K562 (cell line): ENCODE data around the gene HPGDS. TPM values are rescaled to one million over a fixed set of nuclear protein-coding genes. Genes with fewer than 3 reads are reported as not detected.

Source experiments
- ATAC-seq: fragments of 200-7000 bp; cut with Tn5 transposase; 3 replicates; pipeline ENCODE4 v1.9.1; 2020; ENCODE audit warnings: moderate library complexity
- BruUV-seq: library from RNA; stranded (reverse); fragments of 400-500 nt; replicated peaks from 2 replicates; lab custom pipeline; 2021; lab: Mats Ljungman, UMichigan
- CTCF ChIA-PET: fragments of 300-600 bp; formaldehyde crosslinking; extraction: SDS; loops from one replicate; lab custom pipeline; 2021; ENCODE audit warnings: low intra/inter-chr PET ratio; lab: Yijun Ruan, JAX
- POLR2A ChIA-PET: fragments of 300-600, 350-650 bp; sonication (Branson Sonifier 250); formaldehyde crosslinking; extraction: SDS; loops from one replicate; lab custom pipeline; 2021; ENCODE audit warnings: antibody characterized with exemption, inconsistent platforms; lab: Yijun Ruan, JAX
- DNase-seq, 4 experiments: peaks; one replicate each; pipeline versions ENCODE4 v3.0.0 to v3.0.0-alpha.2; 2011 to 2018; ENCODE audit warnings: low spot score in 3 of 4, mixed read lengths in 3 of 4; ENCODE audit errors: extremely low read depth in 1 of 4
- FAIRE-seq: peaks from 2 replicates; lab custom pipeline; 2011; peaks lifted over from hg19 to GRCh38; lab: Jason Lieb, UNC
- H2AFZ ChIP-seq: 2 replicates; pipeline ENCODE4 v1.6.0; 2011; ENCODE audit warnings: low read depth, low read length, control low read depth, inconsistent platforms
- H3K27ac ChIP-seq: fragments of 200-600 bp; 3 replicates; pipeline ENCODE4 v1.8.0; 2011; ENCODE audit warnings: low read depth, mild to moderate bottlenecking, control low read depth, inconsistent platforms, low read length, moderate library complexity, mixed read lengths; ENCODE audit errors: extremely low read depth
- H3K27me3 ChIP-seq, 2 experiments: fragments of 300-600 bp in 1 of 2; 2 replicates in 1 of 2; 3 replicates in 1 of 2; pipeline versions ENCODE4 v1.6.0 to v1.8.0; 2011; ENCODE audit warnings: inconsistent platforms in 2 of 2, low read length in 2 of 2, mild to moderate bottlenecking in 1 of 2, mixed read lengths in 1 of 2, moderate library complexity in 1 of 2; ENCODE audit not compliant: control insufficient read depth in 2 of 2, insufficient read depth in 2 of 2
- H3K36me3 ChIP-seq: fragments of 300-600 bp; 3 replicates; pipeline ENCODE4 v1.8.0; 2011; ENCODE audit warnings: mild to moderate bottlenecking, low read length, inconsistent platforms; ENCODE audit not compliant: control insufficient read depth, insufficient read depth
- H3K4me1 ChIP-seq, 2 experiments: fragments of 200-600 bp in 1 of 2; replicated peaks in 1 of 2; 2 replicates in 1 of 2; 3 replicates in 1 of 2; pipeline versions ENCODE4 v1.5.1 to v1.8.0; 2011; ENCODE audit warnings: inconsistent platforms in 2 of 2, low read length in 2 of 2, mild to moderate bottlenecking in 1 of 2, mixed read lengths in 1 of 2, moderate library complexity in 1 of 2; ENCODE audit not compliant: control insufficient read depth in 2 of 2, insufficient read depth in 2 of 2
- H3K4me2 ChIP-seq: 2 replicates; pipeline ENCODE4 v1.6.1; 2011; ENCODE audit warnings: low read length, control low read depth, inconsistent platforms, mixed read lengths; ENCODE audit not compliant: insufficient read depth
- H3K4me3 ChIP-seq: fragments of 200-600 bp; sonication (generic), shearing (Covaris generic); 2 replicates; pipeline ENCODE4 v1.5.1; 2016; ENCODE audit warnings: control low read depth, inconsistent platforms
- H3K79me2 ChIP-seq: fragments of 200-600 bp; 3 replicates; pipeline ENCODE4 v1.8.0; 2011; ENCODE audit warnings: low read length, inconsistent platforms; ENCODE audit not compliant: control insufficient read depth, insufficient read depth
- H3K9ac ChIP-seq, 2 experiments: 2 replicates each; pipeline versions ENCODE4 v1.6.0 to v1.6.1; 2011; ENCODE audit warnings: low read depth in 2 of 2, low read length in 2 of 2, control low read depth in 1 of 2, inconsistent platforms in 1 of 2, mild to moderate bottlenecking in 1 of 2, mixed read lengths in 1 of 2; ENCODE audit not compliant: insufficient read depth in 1 of 2
- H3K9me1 ChIP-seq: one replicate; pipeline ENCODE4 v1.6.0; 2011; ENCODE audit warnings: inconsistent platforms, mild to moderate bottlenecking, low read length, moderate library complexity; ENCODE audit not compliant: control insufficient read depth, insufficient read depth
- H3K9me3 ChIP-seq: replicated peaks from 2 replicates; pipeline ENCODE4 v1.5.1; 2011; ENCODE audit warnings: low read depth, low read length, inconsistent platforms; ENCODE audit not compliant: control insufficient read depth, insufficient read depth
- H4K20me1 ChIP-seq: replicated peaks from 2 replicates; pipeline ENCODE4 v1.6.1; 2011; ENCODE audit warnings: low read length, inconsistent platforms, mixed read lengths; ENCODE audit not compliant: control insufficient read depth, insufficient read depth
- BACH1 ChIP-seq: fragments of 200-800 bp; sonication (Bioruptor generic); IDR thresholded peaks from 2 replicates; pipeline ENCODE4 v1.6.1; 2016; ENCODE audit warnings: missing genetic modification characterization, missing compliant biosample characterization
- CCAR2 ChIP-seq: fragments of 200-400 bp; formaldehyde crosslinking; IDR thresholded peaks from 2 replicates; pipeline ENCODE4 v1.6.1; 2017; ENCODE audit warnings: mild to moderate bottlenecking, low read depth, low read length
- ELF1 ChIP-seq: fragments of 200-800 bp; sonication (Bioruptor generic); IDR thresholded peaks from 2 replicates; pipeline ENCODE4 v1.6.1; 2016; ENCODE audit warnings: missing genetic modification characterization, missing compliant biosample characterization
- TAF9B ChIP-seq: fragments of 450-650 bp; IDR thresholded peaks from 2 replicates; pipeline ENCODE4 v1.6.1; 2018; ENCODE audit warnings: mild to moderate bottlenecking; ENCODE audit not compliant: partially characterized antibody
- WGBS: fragments of 100-300 bp; shearing (Covaris generic); methylation state at CpG from one replicate; pipeline ENCODE4 v1.1.6; 2016; ENCODE audit warnings: low coverage, mixed read lengths; ENCODE audit not compliant: insufficient coverage; ENCODE audit errors: missing lambda C conversion rate; 5-methylcytosine and 5-hydroxymethylcytosine counted together
- in situ Hi-C: fragments of 300-500 bp; cut with MboI; formaldehyde crosslinking; loops from 4 replicates; pipeline ENCODE4 v1.15.0; 2018; ENCODE audit warnings: inconsistent platforms, mixed read lengths
- intact Hi-C: fragments of 100-400 bp; cut with micrococcal nuclease; formaldehyde crosslinking; loops from 2 replicates; pipeline ENCODE4 v1.14.2; 2022
- polyA plus RNA-seq, 8 experiments: library from polyadenylated mRNA; depleted of rRNA in 4 of 8; stranded (reverse) in 5 of 8; unstranded in 3 of 8; fragments of >200 nt; fragmentation: Nextera tagmentation in 2 of 8; fragmentation: Illumina TruSeq in 1 of 8; extraction: Ambion mirVana in 2 of 8; extraction: Trizol in 1 of 8; gene quantifications; 2 replicates each; pipeline versions ENCODE4 v1.2.1 to v1.2.3, GENCODE V29; 2011 to 2014; ENCODE audit warnings: inconsistent platforms in 1 of 8, missing spikeins in 1 of 8
- total RNA-seq, 7 experiments: library from RNA; depleted of rRNA in 6 of 7; stranded (reverse); fragments of >200 nt in 6 of 7; fragmentation: Illumina TruSeq in 2 of 7; extraction: Trizol in 2 of 7; gene quantifications; 2 replicates each; pipeline versions ENCODE4 v1.2.1 to v1.2.3, GENCODE V29; 2011 to 2021; ENCODE audit warnings: low replicate concordance in 1 of 7
- TF ChIP-seq, protein P1 (sequence below), 2 experiments: fragments of 450-650 bp in 1 of 2; sonication (generic) in 1 of 2; formaldehyde crosslinking in 1 of 2; IDR thresholded peaks in 1 of 2; conservative IDR thresholded peaks in 1 of 2; 2 replicates each; pipeline versions ENCODE4 v1.6.1 to v1.8.1; 2016 to 2023; ENCODE audit warnings: mild to moderate bottlenecking in 2 of 2, moderate library complexity in 2 of 2, inconsistent platforms in 1 of 2, missing genetic modification reagents in 1 of 2
- TF ChIP-seq, protein P2 (sequence below): IDR thresholded peaks from 2 replicates; pipeline ENCODE4 v1.6.1; 2014; ENCODE audit warnings: antibody characterized with exemption
- TF ChIP-seq, protein P3 (sequence below): fragments of 450-650 bp; IDR thresholded peaks from 2 replicates; pipeline ENCODE4 v1.6.1; 2016; ENCODE audit warnings: borderline replicate concordance

The HPGDS gene
- total and polyA plus RNA-seq, 9 of the 15 experiments (the other 6 are each of a cell fraction or from before 2014, with no cell fraction given) = 0.07 to 0.36 (median 0.14) TPM; not detected in 4

DNA sequence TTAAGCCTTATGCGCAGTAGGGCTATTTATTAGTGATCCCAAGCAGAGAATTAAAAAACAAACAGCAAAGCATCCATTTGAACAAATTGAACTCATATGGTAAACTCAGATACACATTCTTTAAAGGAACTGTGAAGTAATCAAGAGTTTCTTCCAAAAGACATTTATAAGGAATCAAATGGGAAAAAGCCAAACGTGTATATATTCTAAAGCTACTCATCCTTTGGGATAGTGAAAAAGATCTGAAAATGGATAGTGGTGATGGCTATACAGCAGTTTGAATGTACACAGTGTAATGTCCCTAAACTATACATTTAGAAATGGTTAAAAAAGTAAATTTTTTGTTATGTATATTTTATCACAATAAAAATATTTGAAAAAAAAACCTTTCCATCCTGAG, 16.6 kb upstream of the HPGDS start:
- H2AFZ ChIP-seq = no peak overlapping the region
- in situ Hi-C loops (no loop called here), intact Hi-C loops (no loop called here)
- no peaks in the 10 kb centered on the region for H3K27me3 ChIP-seq
- H3K9me1 ChIP-seq = no peaks in the 10 kb centered on the region
- ChIA-PET POLR2A (interaction anchor here (0.6 kb wide), 1 partner anchor 346 kb away, joined by 3 read pairs; no protein-coding TSS in a partner anchor), CTCF (no interaction called here)
- DNase-seq = no peak
- TF ChIP-seq BACH1 (tag) = no peak
- TF ChIP-seq CCAR2 = no peak
- TF ChIP-seq, protein P1, sequence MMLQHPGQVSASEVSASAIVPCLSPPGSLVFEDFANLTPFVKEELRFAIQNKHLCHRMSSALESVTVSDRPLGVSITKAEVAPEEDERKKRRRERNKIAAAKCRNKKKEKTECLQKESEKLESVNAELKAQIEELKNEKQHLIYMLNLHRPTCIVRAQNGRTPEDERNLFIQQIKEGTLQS (IDR thresholded peaks at IDR 0.05) = no peak
- TF ChIP-seq, protein P1 (CRISPR knock-in tag; conservative IDR thresholded peaks at IDR 0.05) = no peak
- TF ChIP-seq, protein P2, sequence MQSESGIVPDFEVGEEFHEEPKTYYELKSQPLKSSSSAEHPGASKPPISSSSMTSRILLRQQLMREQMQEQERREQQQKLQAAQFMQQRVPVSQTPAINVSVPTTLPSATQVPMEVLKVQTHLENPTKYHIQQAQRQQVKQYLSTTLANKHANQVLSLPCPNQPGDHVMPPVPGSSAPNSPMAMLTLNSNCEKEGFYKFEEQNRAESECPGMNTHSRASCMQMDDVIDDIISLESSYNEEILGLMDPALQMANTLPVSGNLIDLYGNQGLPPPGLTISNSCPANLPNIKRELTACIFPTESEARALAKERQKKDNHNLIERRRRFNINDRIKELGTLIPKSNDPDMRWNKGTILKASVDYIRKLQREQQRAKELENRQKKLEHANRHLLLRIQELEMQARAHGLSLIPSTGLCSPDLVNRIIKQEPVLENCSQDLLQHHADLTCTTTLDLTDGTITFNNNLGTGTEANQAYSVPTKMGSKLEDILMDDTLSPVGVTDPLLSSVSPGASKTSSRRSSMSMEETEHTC = no peak
- TF ChIP-seq, protein P3, sequence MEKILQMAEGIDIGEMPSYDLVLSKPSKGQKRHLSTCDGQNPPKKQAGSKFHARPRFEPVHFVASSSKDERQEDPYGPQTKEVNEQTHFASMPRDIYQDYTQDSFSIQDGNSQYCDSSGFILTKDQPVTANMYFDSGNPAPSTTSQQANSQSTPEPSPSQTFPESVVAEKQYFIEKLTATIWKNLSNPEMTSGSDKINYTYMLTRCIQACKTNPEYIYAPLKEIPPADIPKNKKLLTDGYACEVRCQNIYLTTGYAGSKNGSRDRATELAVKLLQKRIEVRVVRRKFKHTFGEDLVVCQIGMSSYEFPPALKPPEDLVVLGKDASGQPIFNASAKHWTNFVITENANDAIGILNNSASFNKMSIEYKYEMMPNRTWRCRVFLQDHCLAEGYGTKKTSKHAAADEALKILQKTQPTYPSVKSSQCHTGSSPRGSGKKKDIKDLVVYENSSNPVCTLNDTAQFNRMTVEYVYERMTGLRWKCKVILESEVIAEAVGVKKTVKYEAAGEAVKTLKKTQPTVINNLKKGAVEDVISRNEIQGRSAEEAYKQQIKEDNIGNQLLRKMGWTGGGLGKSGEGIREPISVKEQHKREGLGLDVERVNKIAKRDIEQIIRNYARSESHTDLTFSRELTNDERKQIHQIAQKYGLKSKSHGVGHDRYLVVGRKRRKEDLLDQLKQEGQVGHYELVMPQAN = no peak
- no peak for TF ChIP-seq TAF9B
- no peak for TF ChIP-seq ELF1 (tag)
- ATAC-seq = no peak
- no peak overlapping the region for H3K27ac ChIP-seq
- no peak overlapping the region for H3K9ac ChIP-seq
- H3K4me3 ChIP-seq = no peak overlapping the region
- H4K20me1 ChIP-seq = no peaks in the 10 kb centered on the region
- 56% methylated on average over 2 of the region's 2 CpGs for WGBS
- no peaks in the 10 kb centered on the region for H3K9me3 ChIP-seq
- H3K4me2 ChIP-seq = no peak overlapping the region
- H3K36me3 ChIP-seq = no peaks in the 10 kb centered on the region
- FAIRE-seq = no peak
- no peaks in the 10 kb centered on the region for H3K79me2 ChIP-seq
- 0 out of 5 replicates have a peak, but pooled peaks cover 0 to 4% of the 10 kb centered on the region in 2 experiments for H3K4me1 ChIP-seq
- no TSS peak for BruUV-seq
